ENCODE results near the gene PDE6A. TPM values are rescaled to one million over a fixed set of nuclear protein-coding genes. Genes with fewer than 3 reads are reported as not detected.

Gene PDE6A
- total RNA-seq, 2 donors from 2014 or later = 4.2 to 4.7 TPM

DNA sequence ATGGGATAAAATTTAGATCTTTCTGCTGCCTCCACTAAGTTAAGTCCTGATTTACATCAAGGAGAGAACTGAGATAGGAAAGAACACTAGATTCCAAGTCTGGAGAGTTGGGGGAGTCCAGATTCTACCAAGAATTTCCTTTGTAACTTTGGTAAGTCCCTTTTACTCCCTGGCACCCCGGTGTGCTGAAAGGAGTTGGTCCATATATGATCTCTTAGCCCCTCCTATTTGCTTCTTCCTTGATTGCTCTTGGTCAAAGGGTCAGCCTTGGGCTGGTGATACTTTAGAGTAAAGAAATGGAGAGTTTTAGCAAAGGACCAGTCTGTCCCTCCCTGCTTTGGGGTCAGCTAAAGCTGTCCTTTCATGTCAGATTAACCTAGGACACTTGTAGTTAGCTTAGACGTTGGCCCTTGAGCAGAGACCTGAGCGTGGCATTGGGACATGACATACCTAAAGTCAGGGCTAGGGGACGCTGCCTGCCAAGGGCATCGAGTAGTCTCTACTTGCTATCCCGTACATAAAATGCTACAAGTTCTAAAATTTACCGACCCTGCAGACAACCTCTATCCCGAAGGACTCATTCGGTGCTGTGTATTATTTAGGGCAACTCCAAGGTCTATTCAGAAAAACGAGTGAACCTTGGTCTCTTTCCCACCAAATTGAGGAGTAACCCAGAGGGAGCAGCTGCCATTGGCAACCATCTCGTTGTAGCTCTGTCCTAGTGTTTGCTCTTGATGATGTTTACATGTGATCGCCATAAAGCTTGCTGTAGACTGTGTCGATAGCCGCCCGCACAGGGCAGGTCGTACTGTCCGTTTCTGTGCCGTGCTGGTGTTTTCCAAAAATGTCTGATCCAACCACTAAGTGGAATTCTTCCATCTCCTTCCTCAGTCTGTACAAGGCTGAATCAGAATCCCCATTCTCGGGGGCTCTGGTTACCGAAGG is 94.4 kb downstream of the PDE6A start:
- intact Hi-C loops (cut with DNase I, micrococcal nuclease) = no loop called here
- peak; percentile 79 for ATAC-seq

GRCh38 chr5:149849280-149849965 is 95.2 kb downstream of the PDE6A start:
- intact Hi-C loops (cut with DNase I, micrococcal nuclease) = no loop called here
- ATAC-seq (no peak), DNase-seq (no peak)

More for the DNA sequence above, 94.4 kb downstream of the PDE6A start:
- DNase-seq = peak; percentile 57 to 66

DNA sequence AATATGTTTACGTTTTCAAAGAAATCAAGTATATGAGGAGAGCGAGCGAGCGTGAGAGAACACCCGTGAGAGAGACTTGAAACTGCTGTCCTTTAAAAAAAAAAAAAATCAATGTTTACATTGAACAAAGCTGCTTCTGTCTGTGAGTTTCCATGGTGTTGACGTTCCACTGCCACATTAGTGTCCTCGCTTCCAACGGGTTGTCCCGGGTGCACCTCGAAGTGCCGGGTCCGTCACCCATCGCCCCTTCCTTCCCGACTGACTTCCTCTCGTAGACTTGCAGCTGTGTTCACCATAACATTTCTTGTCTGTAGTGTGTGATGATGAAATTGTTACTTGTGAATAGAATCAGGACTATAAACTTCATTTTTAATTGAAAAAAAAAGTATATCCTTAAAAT is 97.0 kb downstream of the PDE6A start:
- intact Hi-C loops (cut with DNase I, micrococcal nuclease) = no loop called here
- no peak for DNase-seq
- no peak for ATAC-seq

DNA sequence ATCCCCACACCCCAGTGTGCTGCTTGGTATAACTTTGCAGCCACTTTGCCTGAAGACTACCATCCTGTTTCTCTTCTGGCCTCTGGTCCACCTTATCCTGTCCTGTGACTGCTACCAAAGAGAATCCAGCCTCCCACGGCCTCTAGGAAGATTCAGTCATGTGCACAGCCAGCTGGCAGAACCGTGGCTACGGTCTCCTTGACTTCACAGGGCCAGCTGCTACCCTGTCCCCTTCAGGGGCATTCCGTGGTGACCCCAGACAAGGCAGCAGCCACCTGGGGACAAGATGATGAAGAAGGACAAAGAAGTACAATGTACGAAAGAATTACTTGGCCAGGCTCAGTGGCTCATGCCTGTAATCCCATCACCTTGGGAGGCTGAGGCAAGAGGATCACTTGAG is 98.6 kb downstream of the PDE6A start:
- intact Hi-C loops (cut with DNase I, micrococcal nuclease) = no loop called here

GRCh38 chr5:149845601-149846000 is 99.0 kb downstream of the PDE6A start:
- intact Hi-C loops (cut with DNase I, micrococcal nuclease) = no loop called here
- ATAC-seq = no peak

More for the DNA sequence above, 98.6 kb downstream of the PDE6A start:
- ATAC-seq (no peak), DNase-seq (no peak)

DNA sequence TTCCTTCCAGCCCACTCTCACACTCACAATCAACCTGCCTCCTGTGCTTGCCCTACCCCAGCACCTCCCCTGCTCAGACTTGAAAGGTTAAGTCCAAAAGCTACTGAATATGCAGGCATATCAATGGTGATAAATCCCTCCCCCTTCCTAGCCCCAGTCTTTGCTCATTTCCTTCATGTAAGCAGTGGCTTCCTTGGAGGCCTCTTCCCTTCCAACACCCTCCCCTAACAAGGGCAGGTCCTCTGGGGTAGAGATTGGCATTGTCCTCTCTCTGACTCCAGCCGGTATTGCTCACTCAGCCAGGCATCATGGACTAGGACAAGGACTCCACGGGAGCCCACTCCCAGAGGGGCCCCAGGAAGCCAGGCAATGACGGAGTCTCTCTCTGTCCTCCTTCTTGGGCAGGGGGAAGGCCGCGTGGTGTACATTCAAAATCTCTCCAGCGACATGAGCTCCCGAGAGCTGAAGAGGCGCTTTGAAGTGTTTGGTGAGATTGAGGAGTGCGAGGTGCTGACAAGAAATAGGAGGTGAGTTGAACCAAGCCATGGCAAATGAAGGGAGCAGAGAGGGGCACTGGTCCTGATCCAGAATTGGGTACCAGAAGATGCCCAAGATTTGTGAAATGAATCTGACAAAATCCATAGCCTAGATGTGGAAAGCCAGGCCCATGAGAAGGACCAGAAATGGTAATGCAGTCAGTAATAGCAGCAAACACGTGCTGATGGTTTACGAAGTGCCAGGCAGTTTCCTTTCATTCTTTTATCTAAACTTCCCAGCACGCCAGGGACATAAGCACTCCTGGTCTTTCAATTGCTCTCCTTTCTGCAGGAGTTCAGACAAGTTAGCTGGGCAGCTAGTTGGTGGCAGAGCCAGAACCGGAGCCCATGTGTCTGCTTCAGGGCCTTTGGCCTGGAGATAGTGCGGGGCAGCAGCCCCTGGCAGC is 102.5 kb downstream of the PDE6A start:
- no peak for DNase-seq
- no peak for ATAC-seq
- intact Hi-C loops (cut with DNase I, micrococcal nuclease) = no loop called here

More at GRCh38 chr5:149845601-149846000, 99.0 kb downstream of the PDE6A start:
- no peak for DNase-seq

- ATAC-seq (no peak), DNase-seq (no peak)
- intact Hi-C loops (cut with DNase I, micrococcal nuclease) = no loop called here
Measured at GRCh38 chr5:149840226-149840825, 104.3 kb downstream of the PDE6A start.

- intact Hi-C loops (cut with DNase I, micrococcal nuclease) = loop anchor here (10.0 kb wide), 1 partner anchor 155 kb away; no protein-coding TSS in a partner anchor
- ATAC-seq (no peak), DNase-seq (no peak)
Measured at GRCh38 chr5:149839761-149840160, 104.8 kb downstream of the PDE6A start.

GRCh38 chr5:149838881-149839739 is 105.5 kb downstream of the PDE6A start:
- DNase-seq = no peak
- peak; percentile 53 for ATAC-seq
- intact Hi-C loops (cut with DNase I, micrococcal nuclease) = loop anchor here (10.0 kb wide), 1 partner anchor 156 kb away; no protein-coding TSS in a partner anchor

- peak; percentile 83 for ATAC-seq
- peak; percentile 57 to 67 for DNase-seq
- intact Hi-C loops (cut with DNase I, micrococcal nuclease) = loop anchor here (10.0 kb wide), 1 partner anchor 157 kb away; no protein-coding TSS in a partner anchor
Measured at GRCh38 chr5:149837680-149838269, 106.8 kb downstream of the PDE6A start.

DNA sequence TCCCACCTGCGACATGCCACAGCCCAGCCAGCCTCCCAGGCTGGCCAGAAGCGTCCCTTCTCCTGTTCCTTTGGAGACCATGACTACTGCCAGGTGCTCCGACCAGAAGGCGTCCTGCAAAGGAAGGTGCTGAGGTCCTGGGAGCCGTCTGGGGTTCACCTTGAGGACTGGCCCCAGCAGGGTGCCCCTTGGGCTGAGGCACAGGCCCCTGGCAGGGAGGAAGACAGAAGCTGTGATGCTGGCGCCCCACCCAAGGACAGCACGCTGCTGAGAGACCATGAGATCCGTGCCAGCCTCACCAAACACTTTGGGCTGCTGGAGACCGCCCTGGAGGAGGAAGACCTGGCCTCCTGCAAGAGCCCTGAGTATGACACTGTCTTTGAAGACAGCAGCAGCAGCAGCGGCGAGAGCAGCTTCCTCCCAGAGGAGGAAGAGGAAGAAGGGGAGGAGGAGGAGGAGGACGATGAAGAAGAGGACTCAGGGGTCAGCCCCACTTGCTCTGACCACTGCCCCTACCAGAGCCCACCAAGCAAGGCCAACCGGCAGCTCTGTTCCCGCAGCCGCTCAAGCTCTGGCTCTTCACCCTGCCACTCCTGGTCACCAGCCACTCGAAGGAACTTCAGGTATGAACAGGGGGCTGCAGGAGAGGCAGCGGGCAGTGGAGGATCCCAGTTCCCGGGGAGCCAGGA is 108.0 kb downstream of the PDE6A start:
- intact Hi-C loops (cut with DNase I, micrococcal nuclease) = loop anchor here (10.0 kb wide), 1 partner anchor 158 kb away; no protein-coding TSS in a partner anchor
- DNase-seq (no peak), ATAC-seq (no peak)

DNA sequence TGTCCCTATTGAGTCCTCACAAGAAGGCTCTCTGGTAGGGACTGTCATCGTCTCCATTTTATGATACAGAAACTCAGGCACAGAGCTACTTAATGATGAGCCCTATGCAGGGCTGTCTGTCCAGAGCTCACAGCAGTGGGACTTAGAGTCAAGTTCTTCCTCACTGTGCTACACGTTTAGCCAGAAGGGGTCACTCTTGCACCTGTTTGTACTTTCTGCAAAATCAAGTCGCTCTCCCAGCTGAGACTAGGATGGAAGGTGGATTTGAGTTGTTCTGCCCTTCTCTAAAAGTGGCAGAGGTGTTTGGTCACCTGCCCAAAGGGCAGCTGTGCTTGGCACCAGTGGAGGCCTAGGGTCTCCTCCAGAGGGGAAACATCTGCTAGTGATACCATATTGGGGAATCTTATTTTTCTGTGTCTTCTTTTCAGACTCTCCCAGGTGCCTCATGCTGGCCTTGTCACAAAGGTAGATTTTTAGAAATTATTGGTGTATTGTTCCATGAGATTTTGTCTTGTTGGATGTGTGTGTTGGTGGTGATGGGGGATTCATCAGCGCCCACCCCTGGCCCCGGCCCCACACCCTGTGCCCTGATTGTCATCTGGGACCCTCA is 110.2 kb downstream of the PDE6A start:
- intact Hi-C loops (cut with DNase I, micrococcal nuclease) = loop anchor here (10.0 kb wide), 1 partner anchor 160 kb away; no protein-coding TSS in a partner anchor

DNA sequence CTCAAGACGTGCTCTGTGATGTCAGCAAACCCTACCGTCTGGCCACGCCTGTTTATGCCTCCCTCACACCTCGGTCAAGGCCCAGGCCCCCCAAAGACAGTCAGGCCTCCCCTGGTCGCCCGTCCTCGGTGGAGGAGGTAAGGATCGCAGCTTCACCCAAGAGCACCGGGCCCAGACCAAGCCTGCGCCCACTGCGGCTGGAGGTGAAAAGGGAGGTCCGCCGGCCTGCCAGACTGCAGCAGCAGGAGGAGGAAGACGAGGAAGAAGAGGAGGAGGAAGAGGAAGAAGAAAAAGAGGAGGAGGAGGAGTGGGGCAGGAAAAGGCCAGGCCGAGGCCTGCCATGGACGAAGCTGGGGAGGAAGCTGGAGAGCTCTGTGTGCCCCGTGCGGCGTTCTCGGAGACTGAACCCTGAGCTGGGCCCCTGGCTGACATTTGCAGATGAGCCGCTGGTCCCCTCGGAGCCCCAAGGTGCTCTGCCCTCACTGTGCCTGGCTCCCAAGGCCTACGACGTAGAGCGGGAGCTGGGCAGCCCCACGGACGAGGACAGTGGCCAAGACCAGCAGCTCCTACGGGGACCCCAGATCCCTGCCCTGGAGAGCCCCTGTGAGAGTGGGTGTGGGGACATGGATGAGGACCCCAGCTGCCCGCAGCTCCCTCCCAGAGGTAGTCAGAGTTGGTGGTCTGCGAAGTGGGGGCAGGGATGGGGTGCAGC is 111.3 kb downstream of the PDE6A start:
- intact Hi-C loops (cut with DNase I, micrococcal nuclease) = loop anchor here (10.0 kb wide), 1 partner anchor 162 kb away; no protein-coding TSS in a partner anchor
- DNase-seq (no peak), ATAC-seq (no peak)

More for the DNA sequence above, 110.2 kb downstream of the PDE6A start:
- DNase-seq (peak in 1 of 2 donors; percentile 68), ATAC-seq (peak; percentile 60)

DNA sequence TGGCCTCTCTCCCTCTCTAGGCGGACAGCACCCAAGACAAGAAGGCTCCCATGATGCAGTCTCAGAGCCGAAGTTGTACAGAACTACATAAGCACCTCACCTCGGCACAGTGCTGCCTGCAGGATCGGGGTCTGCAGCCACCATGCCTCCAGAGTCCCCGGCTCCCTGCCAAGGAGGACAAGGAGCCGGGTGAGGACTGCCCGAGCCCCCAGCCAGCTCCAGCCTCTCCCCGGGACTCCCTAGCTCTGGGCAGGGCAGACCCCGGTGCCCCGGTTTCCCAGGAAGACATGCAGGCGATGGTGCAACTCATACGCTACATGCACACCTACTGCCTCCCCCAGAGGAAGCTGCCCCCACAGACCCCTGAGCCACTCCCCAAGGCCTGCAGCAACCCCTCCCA is 112.0 kb downstream of the PDE6A start:
- intact Hi-C loops (cut with DNase I, micrococcal nuclease) = loop anchor here (10.0 kb wide), 1 partner anchor 162 kb away; no protein-coding TSS in a partner anchor
- DNase-seq = no peak
- ATAC-seq = no peak

- intact Hi-C loops (cut with DNase I, micrococcal nuclease) = loop anchor here (10.0 kb wide), 1 partner anchor 163 kb away; no protein-coding TSS in a partner anchor
- DNase-seq = no peak
- ATAC-seq = no peak
Measured at GRCh38 chr5:149831492-149831891, 113.1 kb downstream of the PDE6A start.

All from left colon (tissue), 2 donors.